Measurements from ENCODE around the gene SAP30L. TPM values are rescaled to one million over a fixed set of nuclear protein-coding genes. Genes with fewer than 3 reads are reported as not detected.
A peak's percentile ranks its signal among the peaks of the same experiment; 100 is the strongest.

Gene SAP30L
- total RNA-seq, 1 donor from 2014 or later, result 9.1 TPM

- DNase-seq (ENCODE audit: low read depth), result no peak
- no peak overlapping the region for H3K4me3 ChIP-seq (ENCODE audit: low read depth, low read length)
- TF ChIP-seq CTCF (conservative IDR thresholded peaks at IDR 0.05; ENCODE audit: low read depth, low read length), result no peak
Measured at GRCh38 chr5:154430961-154431630, 14.7 kb upstream of the SAP30L start.

- no peak overlapping the region for H3K4me3 ChIP-seq (ENCODE audit: low read depth, low read length)
- no peak for DNase-seq (ENCODE audit: low read depth)
- TF ChIP-seq CTCF (conservative IDR thresholded peaks at IDR 0.05; ENCODE audit: low read depth, low read length), result no peak
Measured at GRCh38 chr5:154435226-154435625, 10.6 kb upstream of the SAP30L start.

- no peak overlapping the region for H3K4me3 ChIP-seq (ENCODE audit: low read depth, low read length)
- DNase-seq (ENCODE audit: low read depth), result no peak
- TF ChIP-seq CTCF (conservative IDR thresholded peaks at IDR 0.05; ENCODE audit: low read depth, low read length), result no peak
Measured at GRCh38 chr5:154437281-154437965, 8.4 kb upstream of the SAP30L start.

- H3K4me3 ChIP-seq (ENCODE audit: low read depth, low read length), result no peak overlapping the region
- no peak for TF ChIP-seq CTCF (conservative IDR thresholded peaks at IDR 0.05; ENCODE audit: low read depth, low read length)
- DNase-seq (ENCODE audit: low read depth), result no peak
Measured at GRCh38 chr5:154440540-154440939, 5.3 kb upstream of the SAP30L start.

GRCh38 chr5:154442801-154443200 lies 3.0 kb upstream of the SAP30L start:
- no peak for DNase-seq (ENCODE audit: low read depth)
- H3K4me3 ChIP-seq (ENCODE audit: low read depth, low read length), result no peak overlapping the region
- TF ChIP-seq CTCF (conservative IDR thresholded peaks at IDR 0.05; ENCODE audit: low read depth, low read length), result no peak

GRCh38 chr5:154444556-154445421 lies 1.0 kb upstream of the SAP30L start:
- no peak for DNase-seq (ENCODE audit: low read depth)
- H3K4me3 ChIP-seq (ENCODE audit: low read depth, low read length), result peak overlapping the region; percentile 69
- no peak for TF ChIP-seq CTCF (conservative IDR thresholded peaks at IDR 0.05; ENCODE audit: low read depth, low read length)
